ES-I3 (cell line): ENCODE measurements around the gene A2ML1.

Experiments used
- H3K36me3 ChIP-seq: 2 replicates; pipeline ENCODE4 v1.6.1; 2013; ENCODE audit warnings: mild to moderate bottlenecking, low read length, control low read depth, moderate library complexity; ENCODE audit not compliant: insufficient read depth
- H3K4me1 ChIP-seq: 2 replicates; pipeline ENCODE4 v1.6.1; 2013; ENCODE audit warnings: mild to moderate bottlenecking, control low read depth, low read length; ENCODE audit not compliant: insufficient read depth
- H3K9ac ChIP-seq: 2 replicates; pipeline ENCODE4 v1.6.1; 2013; ENCODE audit warnings: low read depth, mild to moderate bottlenecking, low read length, moderate library complexity
- H3K9me3 ChIP-seq: 2 replicates; pipeline ENCODE4 v1.6.1; 2013; ENCODE audit warnings: mild to moderate bottlenecking, low read length, moderate library complexity; ENCODE audit not compliant: control insufficient read depth, insufficient read depth

The A2ML1 gene

DNA sequence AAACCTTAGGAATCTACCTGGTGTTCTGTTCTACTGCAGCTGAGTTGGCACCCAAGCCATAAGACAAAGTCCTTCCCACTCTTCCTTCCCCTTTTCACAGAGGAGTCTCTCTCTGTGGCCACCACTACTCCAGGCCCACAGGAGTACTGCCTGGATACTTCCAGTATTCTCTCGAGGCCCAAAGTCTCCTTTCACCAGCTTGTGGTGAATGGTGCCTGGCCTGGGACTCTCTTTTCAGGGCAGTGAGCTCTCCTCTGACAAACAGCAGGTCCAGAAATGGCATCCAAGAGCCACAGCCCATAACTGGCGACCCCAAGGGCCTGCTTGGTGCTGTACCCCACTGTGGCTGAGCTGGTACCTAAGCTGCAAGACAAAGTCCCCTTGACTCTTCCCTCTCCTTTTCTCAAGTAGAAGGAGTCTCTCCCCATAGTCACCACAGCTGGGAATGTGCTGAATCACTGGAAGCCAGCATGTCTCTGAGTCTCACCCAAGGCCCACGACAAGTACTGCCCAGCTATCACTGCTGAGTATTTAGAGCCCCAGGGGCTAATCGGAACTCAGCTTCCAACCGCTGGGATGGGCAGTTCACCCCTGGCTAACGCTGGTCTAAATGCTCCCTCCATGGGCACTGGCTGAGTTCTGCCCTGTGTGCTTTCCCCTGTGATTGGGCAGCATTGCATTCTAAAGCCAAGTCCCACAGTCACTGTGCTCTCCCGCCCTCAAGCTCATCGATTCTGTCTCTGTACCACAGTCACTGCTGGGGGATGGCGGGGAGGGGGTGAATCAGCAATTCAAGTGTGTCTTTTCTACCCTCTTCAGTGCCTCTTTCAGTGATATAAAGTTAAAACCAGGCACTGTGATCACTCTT lies 6.1 kb downstream of the A2ML1 start:
- no peaks in the 10 kb centered on the region; the same call in 1 of the 2 replicates for H3K9me3 ChIP-seq
- no peaks in the 10 kb centered on the region for H3K36me3 ChIP-seq
- peaks cover 32% of the 10 kb centered on the region for H3K4me1 ChIP-seq
- H3K9ac ChIP-seq, result no peak overlapping the region

DNA sequence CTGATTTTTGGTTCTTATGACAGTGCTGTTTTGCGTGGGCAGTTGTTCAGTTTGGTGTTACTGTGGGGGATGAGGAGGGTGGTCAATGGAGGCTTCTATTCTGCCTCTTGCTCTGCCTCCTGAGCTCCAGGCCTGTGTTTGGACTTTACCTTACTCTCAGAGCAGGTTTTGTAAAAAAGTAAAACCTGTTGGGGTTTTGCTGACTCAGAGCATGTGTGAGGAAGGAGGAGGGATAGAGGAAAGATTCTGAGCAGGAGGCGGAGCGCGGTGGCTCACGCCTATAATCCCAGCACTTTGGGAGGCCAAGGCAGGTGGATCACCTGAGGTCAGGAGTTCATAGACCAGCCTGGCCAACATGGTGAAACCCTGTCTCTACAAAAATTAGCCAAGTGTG lies 6.7 kb downstream of the A2ML1 start:
- Histone ChIP-seq H3K9ac (no peak overlapping the region), H3K4me1 (peaks cover 34% of the 10 kb centered on the region), H3K36me3 (no peaks in the 10 kb centered on the region), H3K9me3 (no peaks in the 10 kb centered on the region; the same call in 1 of the 2 replicates)

GRCh38 chr12:8829621-8830020 lies 7.2 kb downstream of the A2ML1 start:
- no peak overlapping the region for H3K9ac ChIP-seq

DNA sequence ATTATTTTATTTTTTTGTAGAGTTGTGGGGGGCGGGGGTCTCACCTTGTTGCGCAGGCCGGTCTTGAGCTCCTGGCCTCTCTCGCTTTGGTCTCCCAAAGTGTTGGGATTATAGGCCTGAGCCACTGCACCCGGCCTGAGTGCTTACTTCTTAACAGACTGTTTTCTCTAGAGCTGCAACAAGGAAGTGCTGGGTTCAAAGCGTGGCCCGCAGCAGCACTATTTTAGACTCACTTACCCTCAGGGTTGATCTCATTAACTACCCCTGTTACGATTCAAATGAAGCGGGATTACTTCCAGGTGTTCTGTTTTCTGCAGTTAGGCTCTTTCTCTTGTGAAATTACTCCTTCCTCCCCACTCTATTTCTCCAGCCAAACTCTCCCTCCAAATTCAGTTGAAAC lies 8.7 kb downstream of the A2ML1 start:
- H3K9ac ChIP-seq, result no peak overlapping the region
- H3K9me3 ChIP-seq, result no peaks in the 10 kb centered on the region
- H3K4me1 ChIP-seq, result peaks cover 47% of the 10 kb centered on the region
- no peaks in the 10 kb centered on the region for H3K36me3 ChIP-seq

More at GRCh38 chr12:8829621-8830020, 7.2 kb downstream of the A2ML1 start:
- H3K36me3 ChIP-seq, result no peaks in the 10 kb centered on the region
- H3K9me3 ChIP-seq, result no peaks in the 10 kb centered on the region; the same call in 1 of the 2 replicates
- H3K4me1 ChIP-seq, result peaks cover 38% of the 10 kb centered on the region

DNA sequence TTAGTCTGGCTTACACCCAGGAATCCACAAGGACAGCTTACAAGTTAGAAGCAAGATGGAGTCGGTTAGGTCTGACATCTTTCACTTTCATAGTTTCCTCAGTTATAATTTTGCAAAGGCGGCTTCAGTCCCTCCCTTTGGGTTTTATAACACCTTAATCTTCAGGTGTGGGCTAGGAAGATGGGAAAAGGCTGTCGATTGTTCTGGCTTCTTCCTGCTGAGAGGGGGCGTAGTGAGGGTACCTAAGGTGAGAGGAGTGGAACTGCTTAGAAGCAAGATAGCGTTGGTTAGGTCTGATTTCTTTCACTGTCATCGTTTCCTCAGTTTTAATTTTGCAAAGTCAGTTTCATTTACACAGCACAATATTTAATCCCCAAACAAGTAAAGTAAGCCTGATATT lies 10.1 kb downstream of the A2ML1 start:
- no peaks in the 10 kb centered on the region for H3K9me3 ChIP-seq
- no peaks in the 10 kb centered on the region; the same call in 1 of the 2 replicates for H3K36me3 ChIP-seq
- H3K4me1 ChIP-seq, result peaks cover 47% of the 10 kb centered on the region
- H3K9ac ChIP-seq, result no peak overlapping the region

GRCh38 chr12:8834230-8834629 lies 11.8 kb downstream of the A2ML1 start:
- H3K36me3 ChIP-seq, result no peaks in the 10 kb centered on the region; the same call in 1 of the 2 replicates
- no peaks in the 10 kb centered on the region for H3K9me3 ChIP-seq
- H3K9ac ChIP-seq, result no peak overlapping the region
- H3K4me1 ChIP-seq, result peaks cover 36% of the 10 kb centered on the region

- H3K4me1 ChIP-seq, result peaks cover 24% of the 10 kb centered on the region
- H3K9ac ChIP-seq, result no peak overlapping the region
- no peaks in the 10 kb centered on the region for H3K9me3 ChIP-seq
- H3K36me3 ChIP-seq, result no peaks in the 10 kb centered on the region; the same call in 1 of the 2 replicates
Measured at GRCh38 chr12:8837291-8837690, 14.9 kb downstream of the A2ML1 start.

GRCh38 chr12:8840321-8840720 lies 17.9 kb downstream of the A2ML1 start:
- H3K4me1 ChIP-seq, result peaks cover 1% of the 10 kb centered on the region; the same call in 1 of the 2 replicates
- H3K36me3 ChIP-seq, result peaks cover 3% of the 10 kb centered on the region; the same call in 1 of the 2 replicates
- no peaks in the 10 kb centered on the region for H3K9me3 ChIP-seq
- no peak overlapping the region for H3K9ac ChIP-seq

GRCh38 chr12:8840938-8841633 lies 18.7 kb downstream of the A2ML1 start:
- H3K9ac ChIP-seq, result no peak overlapping the region
- H3K4me1 ChIP-seq, result no peaks in the 10 kb centered on the region
- no peaks in the 10 kb centered on the region for H3K9me3 ChIP-seq
- H3K36me3 ChIP-seq, result peaks cover 3% of the 10 kb centered on the region; the same call in 1 of the 2 replicates

DNA sequence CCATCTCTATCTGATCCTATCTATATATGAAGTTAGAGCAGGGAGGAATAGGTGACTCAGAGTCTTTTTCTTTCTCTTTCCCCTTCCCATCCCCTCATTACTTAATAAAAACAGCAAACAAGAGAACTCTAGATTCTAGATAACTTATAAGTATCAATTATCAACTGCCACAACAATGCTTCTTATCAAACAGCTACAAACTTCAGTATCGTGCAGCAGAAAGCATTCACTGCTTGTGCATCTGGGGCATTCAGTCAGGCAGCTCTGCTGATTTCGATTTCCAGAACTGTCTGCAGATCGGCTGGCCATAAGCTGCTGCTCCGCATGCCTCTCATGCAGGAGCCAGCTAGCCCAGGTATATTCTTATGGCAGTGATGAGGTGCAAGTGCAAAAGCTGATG lies 19.4 kb downstream of the A2ML1 start:
- Histone ChIP-seq H3K36me3 (peaks cover 3% of the 10 kb centered on the region; the same call in 1 of the 2 replicates), H3K9me3 (no peaks in the 10 kb centered on the region), H3K4me1 (no peaks in the 10 kb centered on the region), H3K9ac (no peak overlapping the region)

DNA sequence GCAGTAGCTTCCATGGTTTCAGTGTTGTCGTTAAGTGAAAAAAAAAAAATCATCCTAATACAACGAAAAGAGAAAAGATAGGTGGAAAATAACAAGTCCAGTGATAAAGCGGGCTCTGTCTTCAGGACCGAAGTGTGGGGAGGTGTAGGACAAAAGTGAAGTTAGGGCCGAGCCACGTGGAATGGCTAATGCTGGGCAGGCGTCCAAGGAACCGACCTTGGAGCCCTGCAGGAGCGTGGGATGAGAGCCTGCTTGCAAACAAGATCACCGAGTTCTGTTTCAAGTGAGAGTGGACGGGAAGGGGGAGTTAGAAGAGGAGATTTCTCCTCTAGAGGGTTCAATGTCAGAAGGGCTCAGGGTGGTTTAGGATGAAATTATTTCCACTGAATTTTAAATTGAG lies 22.2 kb downstream of the A2ML1 start:
- Histone ChIP-seq H3K36me3 (peaks cover 3% of the 10 kb centered on the region; the same call in 1 of the 2 replicates), H3K4me1 (no peaks in the 10 kb centered on the region), H3K9me3 (no peaks in the 10 kb centered on the region), H3K9ac (no peak overlapping the region)

- H3K36me3 ChIP-seq, result peaks cover 3% of the 10 kb centered on the region; the same call in 1 of the 2 replicates
Measured at GRCh38 chr12:8846305-8846704, 23.9 kb downstream of the A2ML1 start.

DNA sequence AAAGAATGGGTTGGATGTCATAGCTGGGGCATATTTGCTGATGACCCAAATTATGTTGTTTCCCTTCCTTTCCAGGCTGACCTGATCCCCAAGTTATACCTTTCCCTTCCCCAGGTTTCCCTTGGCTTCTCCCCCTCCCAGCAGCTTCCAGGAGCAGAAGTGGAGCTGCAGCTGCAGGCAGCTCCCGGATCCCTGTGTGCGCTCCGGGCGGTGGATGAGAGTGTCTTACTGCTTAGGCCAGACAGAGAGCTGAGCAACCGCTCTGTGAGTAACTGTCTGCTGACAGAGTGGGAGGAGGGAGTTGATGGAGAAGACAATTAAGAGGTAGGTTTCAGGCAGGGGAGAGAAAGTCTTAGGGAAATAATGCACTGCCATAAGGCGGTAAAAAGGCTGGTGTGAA lies 25.0 kb downstream of the A2ML1 start:
- Histone ChIP-seq H3K4me1 (no peaks in the 10 kb centered on the region), H3K9ac (no peak overlapping the region), H3K9me3 (no peaks in the 10 kb centered on the region), H3K36me3 (peaks cover 3% of the 10 kb centered on the region; the same call in 1 of the 2 replicates)

More at GRCh38 chr12:8846305-8846704, 23.9 kb downstream of the A2ML1 start:
- H3K4me1 ChIP-seq, result no peaks in the 10 kb centered on the region
- H3K9me3 ChIP-seq, result no peaks in the 10 kb centered on the region
- no peak overlapping the region for H3K9ac ChIP-seq

- H3K4me1 ChIP-seq, result no peaks in the 10 kb centered on the region
- H3K9me3 ChIP-seq, result no peaks in the 10 kb centered on the region
- H3K9ac ChIP-seq, result no peak overlapping the region
- H3K36me3 ChIP-seq, result peaks cover 3% of the 10 kb centered on the region; the same call in 1 of the 2 replicates
Measured at GRCh38 chr12:8849876-8850275, 27.5 kb downstream of the A2ML1 start.
